Measurements from ENCODE around the gene ARHGAP9. TPM values are rescaled to one million over a fixed set of nuclear protein-coding genes. Genes with fewer than 3 reads are reported as not detected.

ARHGAP9 gene
- polyA plus RNA-seq, 1 of the 3 experiments (the other 2 are of a cell fraction) = 0.66 TPM

GRCh38 chr12:57523706-57524614 is 44.3 kb upstream of the ARHGAP9 start (continued):
- no peak for TF ChIP-seq TAF1 (IDR thresholded peaks at IDR 0.05; ENCODE audit: borderline replicate concordance, low read depth, low read length)

GRCh38 chr12:57522887-57523705 is 43.4 kb upstream of the ARHGAP9 start:
- no peak overlapping the region for H2AFZ ChIP-seq (ENCODE audit: low read depth)
- 2% methylated on average over 27 of the region's 38 CpGs for WGBS (ENCODE audit: low lambda C conversion rate)
- H3K27me3 ChIP-seq (ENCODE audit: insufficient read depth) = no peaks in the 10 kb centered on the region
- POLR2A ChIA-PET = interaction anchor here (0.6 to 1.8 kb wide), 2 partner anchors 9 to 99 kb away, joined by 3 to 8 read pairs; no protein-coding TSS in a partner anchor
- no peaks in the 10 kb centered on the region for H3K9me2 ChIP-seq
- peak overlapping the region; percentile 81 to 93 for H3K27ac ChIP-seq (ENCODE audit: low read depth in 2 of 2, low read length in 1 of 2)
- peaks cover 32% of the 10 kb centered on the region for H3F3A ChIP-seq (replicated peaks; ENCODE audit: insufficient read depth)
- no peak for DNase-seq
- peaks cover 50% of the 10 kb centered on the region for H3K79me2 ChIP-seq (ENCODE audit: insufficient read depth)
- peaks cover 31 to 46% of the 10 kb centered on the region in 2 experiments for H3K4me1 ChIP-seq (ENCODE audit: control insufficient read depth in 1 of 2, insufficient read depth in 2 of 2, low read depth in 1 of 2, low read length in 1 of 2)
- peaks cover 28% of the 10 kb centered on the region for H4K20me1 ChIP-seq (ENCODE audit: insufficient read depth)
- H3K4me2 ChIP-seq = peak overlapping the region; percentile 94
- peak overlapping the region; percentile 86 for H3K9ac ChIP-seq
- TF ChIP-seq RCOR1 (IDR thresholded peaks at IDR 0.05; ENCODE audit: low read length) (no peak), REST (IDR thresholded peaks at IDR 0.05; ENCODE audit: low read depth, low read length) (no peak), USF1 (IDR thresholded peaks at IDR 0.05; ENCODE audit: borderline replicate concordance, low read depth) (no peak), MEF2A (IDR thresholded peaks at IDR 0.05; ENCODE audit: borderline replicate concordance, low read depth) (no peak), TAF1 (IDR thresholded peaks at IDR 0.05; ENCODE audit: borderline replicate concordance, low read depth, low read length) (0 out of 2 replicates have a peak, but pooled peaks have one; percentile 14), MXI1 (IDR thresholded peaks at IDR 0.05; ENCODE audit: low read depth, low read length) (no peak), TEAD4 (IDR thresholded peaks at IDR 0.05; ENCODE audit: borderline replicate concordance, insufficient read depth) (no peak), FOXM1 (IDR thresholded peaks at IDR 0.05; ENCODE audit: low read depth) (no peak), FOXJ3 (CRISPR knock-in tag; IDR thresholded peaks at IDR 0.05) (no peak), JUND (IDR thresholded peaks at IDR 0.05) (no peak), CTCF (IDR thresholded peaks at IDR 0.05) (0 out of 2 replicates have a peak, but pooled peaks have one; percentile 13), FOSL2 (IDR thresholded peaks at IDR 0.05; ENCODE audit: borderline replicate concordance, low read depth) (no peak), EZH2phosphoT487 (IDR thresholded peaks at IDR 0.05; ENCODE audit: borderline replicate concordance, low read depth) (no peak)
- TF ChIP-seq, protein P1, sequence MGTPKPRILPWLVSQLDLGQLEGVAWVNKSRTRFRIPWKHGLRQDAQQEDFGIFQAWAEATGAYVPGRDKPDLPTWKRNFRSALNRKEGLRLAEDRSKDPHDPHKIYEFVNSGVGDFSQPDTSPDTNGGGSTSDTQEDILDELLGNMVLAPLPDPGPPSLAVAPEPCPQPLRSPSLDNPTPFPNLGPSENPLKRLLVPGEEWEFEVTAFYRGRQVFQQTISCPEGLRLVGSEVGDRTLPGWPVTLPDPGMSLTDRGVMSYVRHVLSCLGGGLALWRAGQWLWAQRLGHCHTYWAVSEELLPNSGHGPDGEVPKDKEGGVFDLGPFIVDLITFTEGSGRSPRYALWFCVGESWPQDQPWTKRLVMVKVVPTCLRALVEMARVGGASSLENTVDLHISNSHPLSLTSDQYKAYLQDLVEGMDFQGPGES (IDR thresholded peaks at IDR 0.05; ENCODE audit: low read depth, low read length) = no peak
- CTCF ChIA-PET = interaction anchor here (0.9 to 1.5 kb wide), 3 partner anchors 61 to 284 kb away, joined by 3 to 9 read pairs (median 3); no protein-coding TSS in a partner anchor
- H3K36me3 ChIP-seq (replicated peaks in 1 of 2; ENCODE audit: control insufficient read depth in 1 of 2, insufficient read depth in 2 of 2, low read length in 1 of 2) = peaks cover 33 to 42% of the 10 kb centered on the region in 2 experiments
- peak overlapping the region; percentile 72 to 88 for H3K4me3 ChIP-seq (ENCODE audit: low read depth in 2 of 2, low read length in 1 of 2)
- no peaks in the 10 kb centered on the region for H3K9me3 ChIP-seq

Measured in SK-N-SH (cell line).